Measurements from ENCODE around the gene COBLL1.
"Not testable (repeated sequence)": the region's sequence is repeated elsewhere in the genome, so short reads cannot be mapped to it uniquely, and the experiment has no call there.

COBLL1 gene

GRCh38 chr2:164866381-164866780 lies 24.8 kb upstream of the COBLL1 start:
- DNase-seq; in situ Hi-C loops (cut with MboI; ENCODE audit: low pct_unique_long_range_greater_than_20kb, low sequenced_read_pairs): not testable (repeated sequence)

- in situ Hi-C loops (cut with MboI; ENCODE audit: low pct_unique_long_range_greater_than_20kb, low sequenced_read_pairs), result no loop called here
- no peak for DNase-seq
Measured at GRCh38 chr2:164860694-164861042, 19.0 kb upstream of the COBLL1 start.

DNA sequence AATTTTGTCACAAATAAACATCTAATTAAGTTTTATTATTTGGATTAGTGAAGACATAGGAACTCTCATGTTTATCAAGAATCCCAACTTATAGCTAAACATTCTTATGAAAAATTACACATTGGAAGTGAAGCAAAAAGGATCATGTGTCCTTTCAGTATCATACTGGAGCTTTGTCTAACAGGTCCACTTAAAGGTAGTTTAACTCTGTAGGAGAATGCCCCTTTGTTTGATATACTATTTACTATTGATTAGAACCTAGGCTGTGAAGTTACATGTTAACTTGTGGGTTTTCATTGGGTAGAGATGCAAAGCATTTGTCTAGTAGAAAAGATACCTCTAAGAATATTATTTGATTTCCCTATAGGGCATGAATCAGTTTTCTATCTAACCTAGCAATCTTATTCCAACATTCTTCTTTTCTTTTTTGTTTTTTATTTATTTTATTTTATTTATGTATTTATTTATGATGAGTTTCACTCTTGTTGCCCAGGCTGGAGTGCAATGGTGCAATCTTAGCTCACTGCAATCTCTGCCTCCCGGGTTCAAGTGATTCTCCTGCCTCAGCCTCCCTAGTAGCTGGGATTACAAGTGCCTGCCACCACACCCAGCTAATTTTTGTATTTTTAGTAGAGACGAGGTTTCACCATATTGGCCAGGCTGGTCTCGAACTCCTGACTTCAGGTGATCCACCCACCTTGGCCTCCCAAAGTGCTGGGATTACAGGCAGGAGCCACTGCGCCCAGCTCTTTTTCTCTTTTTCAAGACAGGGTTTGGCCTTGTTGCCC lies 18.5 kb upstream of the COBLL1 start:
- DNase-seq; in situ Hi-C loops (cut with MboI; ENCODE audit: low pct_unique_long_range_greater_than_20kb, low sequenced_read_pairs): not testable (repeated sequence)

- no peak for DNase-seq
- in situ Hi-C loops (cut with MboI; ENCODE audit: low pct_unique_long_range_greater_than_20kb, low sequenced_read_pairs), result no loop called here
Measured at GRCh38 chr2:164859251-164859818, 17.7 kb upstream of the COBLL1 start.

DNA sequence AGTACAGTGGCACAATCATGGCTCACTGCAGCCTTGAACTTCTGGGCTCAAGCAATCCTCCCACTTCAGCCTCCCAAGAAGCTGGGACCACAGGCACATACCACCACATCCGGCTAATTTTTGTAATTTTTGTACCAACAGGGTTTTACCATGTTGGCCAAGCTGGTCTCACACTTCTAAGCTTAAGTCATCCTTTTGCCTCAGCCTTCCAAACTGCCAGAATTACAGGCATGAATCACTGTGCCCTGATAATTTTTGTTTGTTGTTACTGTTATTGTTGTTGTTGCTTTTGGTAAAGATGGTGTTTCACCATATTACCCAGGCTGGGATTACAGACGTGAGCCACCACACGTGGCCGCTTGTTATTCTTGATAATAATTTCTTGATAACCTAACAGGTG lies 10.5 kb upstream of the COBLL1 start:
- in situ Hi-C loops (cut with MboI; ENCODE audit: low pct_unique_long_range_greater_than_20kb, low sequenced_read_pairs), result no loop called here

GRCh38 chr2:164850235-164850634 lies 8.6 kb upstream of the COBLL1 start:
- in situ Hi-C loops (cut with MboI; ENCODE audit: low pct_unique_long_range_greater_than_20kb, low sequenced_read_pairs), result no loop called here
- DNase-seq, result peak; percentile 46

More for the DNA sequence above, 10.5 kb upstream of the COBLL1 start:
- no peak for DNase-seq

- no peak for DNase-seq
- in situ Hi-C loops (cut with MboI; ENCODE audit: low pct_unique_long_range_greater_than_20kb, low sequenced_read_pairs), result no loop called here
Measured at GRCh38 chr2:164849506-164849905, 7.9 kb upstream of the COBLL1 start.

GRCh38 chr2:164847981-164848741 lies 6.5 kb upstream of the COBLL1 start:
- in situ Hi-C loops (cut with MboI; ENCODE audit: low pct_unique_long_range_greater_than_20kb, low sequenced_read_pairs), result no loop called here

GRCh38 chr2:164847291-164847690 lies 5.7 kb upstream of the COBLL1 start:
- in situ Hi-C loops (cut with MboI; ENCODE audit: low pct_unique_long_range_greater_than_20kb, low sequenced_read_pairs), result no loop called here
- no peak for DNase-seq

More at GRCh38 chr2:164847981-164848741, 6.5 kb upstream of the COBLL1 start:
- DNase-seq, result no peak

DNA sequence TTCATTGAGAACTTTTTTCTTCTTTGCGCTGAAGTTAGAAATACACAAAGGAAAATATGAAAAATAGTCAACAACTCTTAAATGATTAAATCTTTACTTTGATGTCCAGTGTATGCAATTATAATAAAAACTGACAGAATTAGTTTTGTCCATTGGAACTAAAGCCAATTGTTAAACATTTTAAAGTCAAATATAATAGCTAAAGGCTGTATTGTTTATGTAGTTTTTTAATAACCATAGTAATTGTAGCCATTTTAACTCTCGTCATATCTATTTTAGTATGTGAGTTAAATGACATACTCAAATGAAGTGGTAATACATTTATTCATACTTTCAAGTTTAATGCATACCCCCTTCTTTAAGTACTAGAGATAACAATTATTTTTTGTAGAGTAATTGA lies 4.7 kb upstream of the COBLL1 start:
- in situ Hi-C loops (cut with MboI; ENCODE audit: low pct_unique_long_range_greater_than_20kb, low sequenced_read_pairs), result no loop called here
- DNase-seq, result no peak

GRCh38 chr2:164843346-164843911 lies 1.8 kb upstream of the COBLL1 start:
- in situ Hi-C loops (cut with MboI; ENCODE audit: low pct_unique_long_range_greater_than_20kb, low sequenced_read_pairs), result no loop called here
- DNase-seq, result no peak

DNA sequence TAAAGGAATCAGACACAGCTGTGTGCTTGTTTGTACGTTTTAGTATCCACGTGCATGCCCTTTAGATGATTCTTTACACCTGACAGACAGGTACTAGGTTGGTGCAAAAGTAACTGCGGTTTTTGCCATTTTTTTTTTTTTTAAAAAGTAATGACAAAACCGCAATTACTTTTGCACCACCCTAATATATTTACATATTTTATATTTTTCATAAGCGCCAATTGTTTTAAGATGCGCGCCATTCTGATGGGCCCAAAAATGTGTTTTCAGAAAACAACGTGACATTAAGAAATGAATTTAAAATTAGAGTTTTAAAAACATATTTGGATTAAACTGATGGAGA lies 972 bp upstream of the COBLL1 start:
- in situ Hi-C loops (cut with MboI; ENCODE audit: low pct_unique_long_range_greater_than_20kb, low sequenced_read_pairs), result no loop called here
- no peak for DNase-seq

GRCh38 chr2:164840930-164841718 lies 499 bp downstream of the COBLL1 start:
- in situ Hi-C loops (cut with MboI; ENCODE audit: low pct_unique_long_range_greater_than_20kb, low sequenced_read_pairs), result no loop called here

DNA sequence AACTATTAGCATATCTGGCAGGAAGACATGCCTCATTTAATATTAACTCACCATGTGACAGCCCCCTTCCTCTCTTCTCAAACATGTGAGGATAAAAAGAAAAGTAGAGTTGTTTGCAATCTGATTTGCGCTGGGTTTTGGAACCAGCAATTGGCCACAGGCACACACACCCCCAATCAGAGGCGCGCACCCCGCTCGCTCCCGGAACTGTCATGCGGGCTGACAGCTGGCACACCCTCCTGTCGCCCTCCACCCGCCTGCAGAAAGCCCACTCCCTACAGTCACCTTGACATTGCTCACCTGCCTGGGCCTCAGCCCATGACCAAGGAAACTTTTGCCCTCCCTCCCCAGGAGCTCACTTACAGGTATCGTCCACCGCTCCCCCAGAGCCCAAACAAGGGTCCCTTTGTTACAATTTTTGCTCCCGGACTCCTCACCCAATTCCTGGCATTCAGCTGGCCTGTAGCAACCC lies 1.1 kb downstream of the COBLL1 start:
- no peak for DNase-seq
- in situ Hi-C loops (cut with MboI; ENCODE audit: low pct_unique_long_range_greater_than_20kb, low sequenced_read_pairs), result no loop called here

More at GRCh38 chr2:164840930-164841718, 499 bp downstream of the COBLL1 start:
- DNase-seq, result peak; percentile 70

GRCh38 chr2:164839914-164840457 lies 1.6 kb downstream of the COBLL1 start:
- in situ Hi-C loops (cut with MboI; ENCODE audit: low pct_unique_long_range_greater_than_20kb, low sequenced_read_pairs), result no loop called here
- no peak for DNase-seq

DNA sequence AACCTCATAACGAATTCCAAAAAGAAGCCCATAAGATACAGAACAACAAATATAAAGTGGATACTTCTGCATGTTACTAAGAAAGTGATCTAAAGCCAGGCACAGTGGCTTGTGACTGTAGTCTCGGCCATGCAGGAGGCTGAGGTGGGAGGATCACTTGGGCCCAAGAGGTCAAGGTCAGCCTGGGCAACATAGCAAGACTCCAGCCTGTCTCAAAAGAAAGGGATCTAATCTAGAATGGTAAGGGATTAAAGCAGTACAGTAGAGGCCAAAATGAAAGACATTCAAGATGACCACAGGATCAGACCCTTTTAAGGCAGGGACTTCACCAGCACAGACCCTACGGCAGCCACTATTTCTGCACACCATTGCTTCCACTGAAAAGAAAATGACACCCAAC lies 3.8 kb downstream of the COBLL1 start:
- no peak for DNase-seq
- in situ Hi-C loops (cut with MboI; ENCODE audit: low pct_unique_long_range_greater_than_20kb, low sequenced_read_pairs), result no loop called here

DNA sequence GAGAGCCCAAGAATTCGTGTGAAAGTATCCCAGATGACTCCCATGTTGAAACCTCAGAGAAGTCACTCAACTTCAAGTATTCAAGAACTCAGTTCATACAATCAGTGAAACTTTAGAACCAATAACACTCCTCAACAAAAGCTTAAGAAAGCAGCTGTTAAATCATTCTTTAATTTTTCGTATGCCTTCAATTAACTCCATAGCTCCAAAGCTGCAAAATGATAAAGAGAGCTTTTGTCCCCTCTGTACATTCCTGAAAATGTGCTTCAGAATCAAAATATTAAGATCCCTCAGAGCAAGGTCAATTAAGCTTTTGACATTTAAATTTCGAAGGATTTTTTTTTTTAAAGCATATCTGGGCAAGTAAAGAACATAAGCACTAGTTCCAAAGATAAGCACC lies 4.7 kb downstream of the COBLL1 start:
- in situ Hi-C loops (cut with MboI; ENCODE audit: low pct_unique_long_range_greater_than_20kb, low sequenced_read_pairs), result no loop called here
- DNase-seq, result no peak

DNA sequence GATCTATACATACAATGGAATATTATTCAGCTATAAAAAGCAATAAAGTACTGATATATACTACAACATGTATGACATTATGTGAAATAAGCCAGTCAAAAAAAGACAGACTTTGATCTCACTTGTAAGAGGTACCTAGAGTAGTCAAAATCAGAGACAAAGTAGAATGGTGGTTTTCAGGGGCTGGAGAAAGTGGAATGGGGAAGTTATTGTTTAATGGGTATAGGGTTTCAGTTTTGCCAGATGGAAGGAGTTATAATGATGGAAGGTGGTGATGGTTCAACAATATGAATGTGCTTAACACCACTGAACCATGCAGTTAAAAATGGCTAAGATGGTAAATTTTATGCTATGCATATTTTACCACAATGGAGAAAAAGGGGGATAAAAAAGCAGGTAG lies 6.3 kb downstream of the COBLL1 start:
- no peak for DNase-seq
- in situ Hi-C loops (cut with MboI; ENCODE audit: low pct_unique_long_range_greater_than_20kb, low sequenced_read_pairs), result no loop called here

- DNase-seq, result no peak
- in situ Hi-C loops (cut with MboI; ENCODE audit: low pct_unique_long_range_greater_than_20kb, low sequenced_read_pairs), result no loop called here
Measured at GRCh38 chr2:164831887-164832286, 9.7 kb downstream of the COBLL1 start.

Data from KBM-7 (cell line).